OCI-LY3 (cell line): ENCODE measurements around the gene LIN28B.

ENCODE experiments used
- CTCF ChIP-seq: fragments of 200-600, 300-600 bp; sonication (generic); IDR thresholded peaks from 2 replicates; pipeline ENCODE4 v1.5.1; 2014; ENCODE audit warnings: antibody characterized with exemption, low read length, low read depth
- EZH2phosphoT487 ChIP-seq: fragments of 200-600 bp; shearing (Covaris generic); IDR thresholded peaks from 2 replicates; pipeline ENCODE4 v1.6.1; 2018; ENCODE audit warnings: antibody characterized with exemption, mixed run types, low read depth

GRCh38 chr6:104984831-104985230 is 27.9 kb downstream of the LIN28B start:
- TF ChIP-seq CTCF (no peak), EZH2phosphoT487 (no peak)
